Adrenal gland (tissue), 5 donors: ENCODE measurements around the gene SLC25A20.

Experiments used
- POLR2A ChIP-seq, 2 donors: fragments of 450-650 bp; IDR thresholded peaks; one replicate each; pipeline ENCODE4 v1.6.1; 2017; ENCODE audit warnings: antibody characterized with exemption in 2 of 2, mild to moderate bottlenecking in 2 of 2, moderate library complexity in 1 of 2
- TF ChIP-seq, protein P1 (sequence below), 6 experiments: fragments of 450-650 bp in 4 of 6; fragments of 200-600 bp in 2 of 6; sonication (generic) in 1 of 6; IDR thresholded peaks; 1 replicate in 5 of 6; 2 replicates in 1 of 6; pipeline versions ENCODE4 v1.5.1 to v1.8.0; 2016 to 2021; ENCODE audit warnings: antibody characterized with exemption in 6 of 6, mild to moderate bottlenecking in 2 of 6, moderate library complexity in 1 of 6
- donor health status: DM: no; HTN: no; CAD: no.

DNA sequence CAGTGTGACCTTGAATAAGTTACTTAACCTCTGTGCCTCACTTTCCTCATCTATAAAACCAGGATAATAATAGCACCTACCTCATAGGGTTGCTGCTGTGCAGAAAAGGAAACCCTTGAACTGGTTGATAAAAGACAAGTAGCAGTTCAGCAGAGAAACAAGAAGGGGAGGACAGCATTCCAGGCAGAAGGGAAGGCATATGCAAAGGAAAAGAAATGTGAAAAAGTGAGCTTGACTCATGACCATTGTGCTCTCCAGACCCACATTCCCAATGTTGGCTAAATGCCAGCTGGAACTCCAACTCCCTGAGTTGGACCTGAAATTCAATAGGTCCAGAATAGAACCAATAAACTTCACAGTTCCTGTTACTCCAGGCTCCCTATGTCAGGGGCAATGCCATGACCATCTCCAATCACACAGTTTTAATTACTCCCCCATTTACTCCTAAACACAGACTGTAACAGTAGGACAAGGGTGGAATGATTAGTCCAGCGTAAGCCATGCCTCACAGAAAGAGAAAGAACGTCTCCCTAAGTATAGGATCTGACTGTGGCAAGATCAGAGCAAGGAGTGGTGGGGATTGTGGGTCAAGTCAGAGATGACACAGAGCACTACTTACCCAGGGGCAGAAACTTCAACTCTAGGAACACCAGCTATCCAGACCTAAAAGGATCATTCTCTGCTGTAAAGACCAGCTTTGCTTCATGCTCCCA is 77.9 kb downstream of the SLC25A20 start:
- no peak for TF ChIP-seq POLR2A (IDR thresholded peaks at IDR 0.05)
- TF ChIP-seq, protein P1, sequence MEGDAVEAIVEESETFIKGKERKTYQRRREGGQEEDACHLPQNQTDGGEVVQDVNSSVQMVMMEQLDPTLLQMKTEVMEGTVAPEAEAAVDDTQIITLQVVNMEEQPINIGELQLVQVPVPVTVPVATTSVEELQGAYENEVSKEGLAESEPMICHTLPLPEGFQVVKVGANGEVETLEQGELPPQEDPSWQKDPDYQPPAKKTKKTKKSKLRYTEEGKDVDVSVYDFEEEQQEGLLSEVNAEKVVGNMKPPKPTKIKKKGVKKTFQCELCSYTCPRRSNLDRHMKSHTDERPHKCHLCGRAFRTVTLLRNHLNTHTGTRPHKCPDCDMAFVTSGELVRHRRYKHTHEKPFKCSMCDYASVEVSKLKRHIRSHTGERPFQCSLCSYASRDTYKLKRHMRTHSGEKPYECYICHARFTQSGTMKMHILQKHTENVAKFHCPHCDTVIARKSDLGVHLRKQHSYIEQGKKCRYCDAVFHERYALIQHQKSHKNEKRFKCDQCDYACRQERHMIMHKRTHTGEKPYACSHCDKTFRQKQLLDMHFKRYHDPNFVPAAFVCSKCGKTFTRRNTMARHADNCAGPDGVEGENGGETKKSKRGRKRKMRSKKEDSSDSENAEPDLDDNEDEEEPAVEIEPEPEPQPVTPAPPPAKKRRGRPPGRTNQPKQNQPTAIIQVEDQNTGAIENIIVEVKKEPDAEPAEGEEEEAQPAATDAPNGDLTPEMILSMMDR (IDR thresholded peaks at IDR 0.05), result no peak
